Measurements from ENCODE around the gene MRGPRD. TPM values are rescaled to one million over a fixed set of nuclear protein-coding genes. Genes with fewer than 3 reads are reported as not detected.

Gene MRGPRD
- polyA plus RNA-seq, 1 experiment, result not detected

- CTCF ChIA-PET, result interaction anchor here (0.8 to 1.4 kb wide), 3 partner anchors 44 to 71 kb away, joined by 3 to 5 read pairs (median 3); no protein-coding TSS in a partner anchor
- Histone ChIP-seq H3K27me3 (ENCODE audit: control insufficient read depth, insufficient read depth, low read length) (no peaks in the 10 kb centered on the region), H3K4me3 (ENCODE audit: low read depth, low read length) (no peak overlapping the region), H3K36me3 (ENCODE audit: control insufficient read depth, insufficient read depth, low read length) (no peaks in the 10 kb centered on the region)
- no peak for DNase-seq (ENCODE audit: low read depth)
- POLR2A ChIA-PET, result interaction anchor here (0.7 kb wide), 1 partner anchor 220 kb away, joined by 3 read pairs; no protein-coding TSS in a partner anchor
- TF ChIP-seq CTCF (IDR thresholded peaks at IDR 0.05; ENCODE audit: insufficient read depth, low read depth, low read length), result no peak
Measured at GRCh38 chr11:68956547-68957254, 24.1 kb downstream of the MRGPRD start.

DNA sequence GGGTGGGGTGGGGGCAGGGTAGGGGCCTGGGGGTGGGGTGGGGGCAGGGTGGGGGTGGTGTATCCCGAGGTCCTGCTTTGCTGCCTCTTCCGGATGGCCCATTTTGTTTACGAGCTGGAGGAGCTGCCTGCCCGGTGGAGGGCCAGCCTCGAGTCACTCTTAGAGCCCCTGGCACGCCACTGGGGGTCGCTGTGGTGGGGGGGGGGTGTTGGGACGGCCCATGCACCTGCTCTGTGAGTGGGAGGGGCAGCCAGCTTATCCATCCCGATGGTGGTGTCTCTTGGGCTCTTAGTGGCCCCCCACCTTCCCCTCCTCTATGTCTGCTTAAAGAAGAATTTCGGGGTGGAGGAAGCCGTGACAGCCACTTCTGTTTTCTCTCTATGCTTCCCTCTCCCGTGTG lies 24.6 kb downstream of the MRGPRD start:
- H3K27me3 ChIP-seq (ENCODE audit: control insufficient read depth, insufficient read depth, low read length), result no peaks in the 10 kb centered on the region
- DNase-seq (ENCODE audit: low read depth), result no peak
- POLR2A ChIA-PET, result interaction anchor here (0.7 kb wide), 1 partner anchor 221 kb away, joined by 3 read pairs; no protein-coding TSS in a partner anchor
- no peak overlapping the region for H3K4me3 ChIP-seq (ENCODE audit: low read depth, low read length)
- H3K36me3 ChIP-seq (ENCODE audit: control insufficient read depth, insufficient read depth, low read length), result no peaks in the 10 kb centered on the region
- TF ChIP-seq CTCF (IDR thresholded peaks at IDR 0.05; ENCODE audit: insufficient read depth, low read depth, low read length), result peak; percentile 28; the same call in 1 of the 2 replicates
- CTCF ChIA-PET, result no interaction called here

DNA sequence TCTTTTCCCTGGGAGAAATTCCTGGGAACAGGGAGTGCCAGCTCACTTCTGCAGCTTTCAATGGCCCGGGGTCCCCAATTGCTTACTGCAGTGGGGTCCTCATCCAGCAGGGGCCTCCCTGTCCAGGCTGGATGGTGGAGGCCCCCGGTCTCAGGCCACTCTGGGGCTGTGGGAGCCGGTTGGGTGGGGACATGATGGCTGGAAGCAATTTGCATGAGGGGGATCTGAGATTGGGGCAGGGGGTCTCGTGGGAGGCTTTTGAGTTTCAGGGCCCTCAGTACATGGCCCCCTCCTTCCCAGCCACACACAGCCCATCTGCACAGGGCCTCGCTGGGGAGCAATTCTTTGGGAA lies 25.2 kb downstream of the MRGPRD start:
- H3K36me3 ChIP-seq (ENCODE audit: control insufficient read depth, insufficient read depth, low read length), result no peaks in the 10 kb centered on the region
- no peak for DNase-seq (ENCODE audit: low read depth)
- no peaks in the 10 kb centered on the region for H3K27me3 ChIP-seq (ENCODE audit: control insufficient read depth, insufficient read depth, low read length)
- ChIA-PET POLR2A (no interaction called here), CTCF (interaction anchor here (1.1 to 1.6 kb wide), 2 partner anchors 8 to 11 kb away, joined by 4 to 5 read pairs; no protein-coding TSS in a partner anchor)
- H3K4me3 ChIP-seq (ENCODE audit: low read depth, low read length), result no peak overlapping the region
- no peak for TF ChIP-seq CTCF (IDR thresholded peaks at IDR 0.05; ENCODE audit: insufficient read depth, low read depth, low read length)

DNA sequence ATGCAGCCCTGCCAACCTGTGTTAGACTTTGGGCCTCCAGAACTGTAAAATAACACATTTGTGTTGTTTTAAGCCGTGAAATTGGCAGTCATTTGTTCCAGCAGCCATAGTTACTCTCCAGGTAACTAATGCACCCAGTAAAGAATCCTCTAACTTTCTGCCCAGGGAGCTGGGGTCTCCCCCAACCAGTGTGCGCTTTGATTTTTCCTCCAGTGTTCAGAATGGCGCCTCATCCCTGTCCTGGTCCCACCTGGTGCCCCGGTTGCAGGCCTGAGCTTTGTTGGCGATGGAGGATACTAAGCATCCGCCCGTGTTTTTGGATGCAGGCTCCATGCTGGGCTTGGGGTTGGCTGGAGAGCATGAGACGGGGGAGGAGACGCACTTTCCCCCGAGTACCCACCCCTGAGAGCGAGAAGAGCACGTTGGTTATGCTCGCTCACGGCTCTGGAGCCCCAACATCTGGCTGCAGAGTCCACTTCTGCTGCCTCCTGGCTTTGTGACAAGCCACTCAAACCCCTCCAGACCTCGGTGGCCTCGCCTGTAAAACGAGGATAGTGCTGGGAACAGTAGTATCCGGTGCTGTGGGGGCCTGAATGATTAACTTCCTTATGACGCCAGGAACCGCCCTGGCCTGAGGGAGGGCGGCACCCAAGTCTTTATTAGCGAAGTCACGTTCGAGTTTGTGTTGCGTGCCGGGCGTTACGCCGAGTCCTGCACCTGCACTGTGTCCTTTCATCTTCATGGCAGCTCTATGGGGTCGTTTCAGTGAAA lies 25.8 kb downstream of the MRGPRD start:
- POLR2A ChIA-PET, result no interaction called here
- CTCF ChIA-PET, result interaction anchor here (1.1 to 1.6 kb wide), 3 partner anchors 9 to 12 kb away, joined by 3 to 5 read pairs (median 4); no protein-coding TSS in a partner anchor
- DNase-seq (ENCODE audit: low read depth), result peak; percentile 50
- no peaks in the 10 kb centered on the region for H3K27me3 ChIP-seq (ENCODE audit: control insufficient read depth, insufficient read depth, low read length)
- H3K4me3 ChIP-seq (ENCODE audit: low read depth, low read length), result no peak overlapping the region
- no peaks in the 10 kb centered on the region for H3K36me3 ChIP-seq (ENCODE audit: control insufficient read depth, insufficient read depth, low read length)
- no peak for TF ChIP-seq CTCF (IDR thresholded peaks at IDR 0.05; ENCODE audit: insufficient read depth, low read depth, low read length)

DNA sequence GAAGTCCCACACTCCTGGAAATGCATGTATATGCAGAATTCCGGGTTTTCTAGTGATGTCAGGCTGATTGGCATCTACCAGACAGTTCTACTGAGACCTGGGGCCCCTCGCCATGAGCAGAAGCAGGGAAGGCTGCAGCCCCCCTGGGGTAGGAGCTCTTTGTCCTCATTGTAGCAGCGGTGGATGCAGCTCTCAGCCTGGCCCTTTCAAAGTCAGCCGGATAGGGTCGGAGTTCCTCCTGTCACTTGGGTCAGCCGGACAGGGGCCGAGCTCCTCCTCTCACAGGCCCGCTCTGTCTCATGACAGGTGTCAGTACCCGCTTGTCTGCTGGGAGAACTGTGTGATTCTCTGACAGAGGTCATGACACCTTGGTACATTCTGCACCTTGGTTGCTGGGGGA lies 30.0 kb downstream of the MRGPRD start:
- ChIA-PET POLR2A (no interaction called here), CTCF (interaction anchor here (0.9 to 1.2 kb wide), 2 partner anchors 32 to 61 kb away, joined by 3 to 4 read pairs; no protein-coding TSS in a partner anchor)
- Histone ChIP-seq H3K36me3 (ENCODE audit: control insufficient read depth, insufficient read depth, low read length) (no peaks in the 10 kb centered on the region), H3K27me3 (ENCODE audit: control insufficient read depth, insufficient read depth, low read length) (no peaks in the 10 kb centered on the region), H3K4me3 (ENCODE audit: low read depth, low read length) (no peak overlapping the region)
- no peak for TF ChIP-seq CTCF (IDR thresholded peaks at IDR 0.05; ENCODE audit: insufficient read depth, low read depth, low read length)
- no peak for DNase-seq (ENCODE audit: low read depth)
